Measurements from ENCODE around the gene LCE5A.

GRCh38 chr1:152515434-152515783 lies 4.8 kb downstream of the LCE5A start:
- no peak for TF ChIP-seq POLR2AphosphoS5 (IDR thresholded peaks at IDR 0.05)
- TF ChIP-seq CTCF (IDR thresholded peaks at IDR 0.05): no peak
- no peak for TF ChIP-seq POLR2A (IDR thresholded peaks at IDR 0.05)
- TF ChIP-seq EP300 (IDR thresholded peaks at IDR 0.05): no peak
